AG09309 (cell line): Measurements from ENCODE around the gene KRTAP4-3.
"Not testable (repeated sequence)": the region's sequence is repeated elsewhere in the genome, so short reads cannot be mapped to it uniquely, and the experiment has no call there.

Source experiments
- DNase-seq: peaks from one replicate; pipeline ENCODE4 v3.0.0-alpha.2; 2010; ENCODE audit warnings: low read depth
- H3K4me3 ChIP-seq: 2 replicates; pipeline ENCODE4 v1.5.1; 2011; ENCODE audit warnings: mild to moderate bottlenecking, low read depth, low read length, moderate library complexity; ENCODE audit not compliant: control insufficient read depth
- CTCF ChIP-seq: IDR thresholded peaks from 2 replicates; pipeline ENCODE4 v1.5.1; 2011; ENCODE audit warnings: mild to moderate bottlenecking, low read depth, low read length, inconsistent platforms; ENCODE audit not compliant: insufficient read depth, control insufficient read depth; ENCODE audit errors: missing control alignments

Gene KRTAP4-3

GRCh38 chr17:41144846-41145245 lies 23.2 kb downstream of the KRTAP4-3 start:
- no peak for TF ChIP-seq CTCF
- no peak overlapping the region for H3K4me3 ChIP-seq
- no peak for DNase-seq

DNA sequence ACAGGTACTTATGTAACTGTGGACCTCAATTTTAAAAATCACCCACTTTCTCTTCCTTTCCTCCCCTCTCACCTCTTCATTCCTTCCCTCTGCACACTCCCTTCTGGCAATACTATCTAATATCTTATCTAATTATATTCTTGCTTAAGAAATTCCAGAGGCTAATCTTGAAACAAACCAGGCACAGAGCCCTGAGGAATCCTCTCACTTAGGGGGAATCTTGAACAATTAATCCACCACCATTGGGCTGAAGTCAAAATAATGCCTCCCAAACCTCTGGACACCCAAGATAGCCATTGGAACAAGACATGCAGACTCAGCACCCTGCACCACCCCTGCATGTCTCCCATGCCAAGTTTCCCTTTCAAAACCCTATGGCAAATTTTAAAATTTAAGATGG lies 26.7 kb downstream of the KRTAP4-3 start:
- DNase-seq = no peak
- no peak overlapping the region for H3K4me3 ChIP-seq
- TF ChIP-seq CTCF = no peak

DNA sequence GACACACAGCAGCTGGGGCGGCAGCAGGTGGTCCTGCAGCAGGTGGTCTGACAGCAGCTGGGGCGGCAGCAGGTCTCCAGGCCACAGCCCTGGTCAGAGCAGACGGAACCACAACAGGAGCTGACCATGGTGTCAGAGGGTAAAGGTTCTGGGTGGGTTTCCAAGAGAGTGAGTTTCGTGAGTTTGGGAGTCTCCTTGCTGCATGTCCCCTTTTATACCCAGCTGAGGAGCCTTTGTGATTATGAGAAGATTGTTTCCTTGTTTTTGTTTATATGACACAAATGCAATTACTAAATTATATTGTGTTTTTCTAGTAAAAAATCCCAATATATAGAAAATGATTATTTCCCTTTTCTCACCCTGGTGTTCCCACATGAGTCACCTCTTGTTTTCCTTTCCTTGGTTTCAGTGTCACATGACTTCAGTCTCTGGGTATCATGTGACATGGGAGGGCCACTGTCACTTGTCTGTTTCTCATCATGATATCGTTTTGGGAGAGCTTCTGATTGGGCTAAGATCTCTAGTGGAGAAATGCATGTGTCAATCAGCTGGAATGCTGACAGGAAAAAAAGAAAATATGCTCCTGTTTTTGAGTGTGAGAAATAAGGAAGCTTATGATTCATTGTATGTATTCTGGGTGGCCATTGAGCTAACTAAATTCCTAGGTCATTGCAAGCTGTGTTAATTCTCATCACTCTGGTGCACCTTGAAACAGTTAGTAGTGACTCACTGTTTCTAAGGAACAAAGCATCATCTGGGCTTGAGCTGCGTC lies 27.5 kb downstream of the KRTAP4-3 start, which contains the start of gene KRTAP4-6:
Gene KRTAP4-6, minus strand, starts transcription at position 185 of the 772 bp plus-strand sequence. Its CDS starts 57 bp downstream, at position 128.
- TF ChIP-seq CTCF = no peak
- peak; percentile 82 for DNase-seq
- no peak within 1 kb of the TSS for H3K4me3 ChIP-seq

GRCh38 chr17:41139865-41140264 lies 28.2 kb downstream of the KRTAP4-3 start:
- H3K4me3 ChIP-seq, DNase-seq: not testable (repeated sequence)

GRCh38 chr17:41133880-41134735 lies 33.9 kb downstream of the KRTAP4-3 start:
- H3K4me3 ChIP-seq = no peak overlapping the region
- no peak for DNase-seq
- TF ChIP-seq CTCF = no peak

GRCh38 chr17:41131979-41132378 lies 36.0 kb downstream of the KRTAP4-3 start:
- H3K4me3 ChIP-seq = no peak overlapping the region
- no peak for TF ChIP-seq CTCF
- DNase-seq = no peak

DNA sequence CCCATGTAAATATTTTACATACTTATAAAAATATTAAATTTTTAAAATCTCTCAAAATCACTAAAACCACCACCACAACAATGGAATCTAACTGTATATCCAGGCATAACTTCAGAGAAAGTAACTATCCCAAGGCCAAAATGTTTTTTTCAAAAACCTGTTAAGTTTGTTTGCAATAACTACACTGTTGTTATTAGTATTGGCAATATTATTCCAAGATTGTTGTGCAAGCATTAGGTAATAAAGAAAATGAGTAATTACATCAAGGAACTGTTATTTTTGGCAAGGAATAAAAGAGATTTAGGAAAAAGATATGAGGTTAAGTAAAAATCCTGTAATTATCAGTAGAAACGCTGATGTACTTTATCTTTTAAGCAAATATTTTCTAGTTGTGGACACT lies 40.6 kb downstream of the KRTAP4-3 start:
- TF ChIP-seq CTCF = no peak
- DNase-seq = no peak
- no peak overlapping the region for H3K4me3 ChIP-seq
